Mucosa of stomach (tissue), 1 donor: Measurements from ENCODE around the gene AGTR1.

Source experiments
- H3K27me3 ChIP-seq: one replicate; pipeline ENCODE4 v1.7.0; 2013; ENCODE audit warnings: mild to moderate bottlenecking, low read length; ENCODE audit not compliant: control insufficient read depth, insufficient read depth
- H3K36me3 ChIP-seq: one replicate; pipeline ENCODE4 v1.7.0; 2013; ENCODE audit warnings: low read length; ENCODE audit not compliant: control insufficient read depth, insufficient read depth
- H3K4me1 ChIP-seq: one replicate; pipeline ENCODE4 v1.7.0; 2013; ENCODE audit warnings: mild to moderate bottlenecking, low read length; ENCODE audit not compliant: control insufficient read depth, insufficient read depth
- H3K4me3 ChIP-seq: one replicate; pipeline ENCODE4 v1.7.0; 2013; ENCODE audit warnings: low read length
- H3K9ac ChIP-seq: one replicate; pipeline ENCODE4 v1.7.0; 2013; ENCODE audit warnings: mild to moderate bottlenecking, low read length, moderate library complexity
- H3K9me3 ChIP-seq: one replicate; pipeline ENCODE4 v1.7.0; 2013; ENCODE audit warnings: mild to moderate bottlenecking, low read length, moderate library complexity; ENCODE audit not compliant: control insufficient read depth
- donor health status: Pancreatic carcinoma.

The AGTR1 gene

DNA sequence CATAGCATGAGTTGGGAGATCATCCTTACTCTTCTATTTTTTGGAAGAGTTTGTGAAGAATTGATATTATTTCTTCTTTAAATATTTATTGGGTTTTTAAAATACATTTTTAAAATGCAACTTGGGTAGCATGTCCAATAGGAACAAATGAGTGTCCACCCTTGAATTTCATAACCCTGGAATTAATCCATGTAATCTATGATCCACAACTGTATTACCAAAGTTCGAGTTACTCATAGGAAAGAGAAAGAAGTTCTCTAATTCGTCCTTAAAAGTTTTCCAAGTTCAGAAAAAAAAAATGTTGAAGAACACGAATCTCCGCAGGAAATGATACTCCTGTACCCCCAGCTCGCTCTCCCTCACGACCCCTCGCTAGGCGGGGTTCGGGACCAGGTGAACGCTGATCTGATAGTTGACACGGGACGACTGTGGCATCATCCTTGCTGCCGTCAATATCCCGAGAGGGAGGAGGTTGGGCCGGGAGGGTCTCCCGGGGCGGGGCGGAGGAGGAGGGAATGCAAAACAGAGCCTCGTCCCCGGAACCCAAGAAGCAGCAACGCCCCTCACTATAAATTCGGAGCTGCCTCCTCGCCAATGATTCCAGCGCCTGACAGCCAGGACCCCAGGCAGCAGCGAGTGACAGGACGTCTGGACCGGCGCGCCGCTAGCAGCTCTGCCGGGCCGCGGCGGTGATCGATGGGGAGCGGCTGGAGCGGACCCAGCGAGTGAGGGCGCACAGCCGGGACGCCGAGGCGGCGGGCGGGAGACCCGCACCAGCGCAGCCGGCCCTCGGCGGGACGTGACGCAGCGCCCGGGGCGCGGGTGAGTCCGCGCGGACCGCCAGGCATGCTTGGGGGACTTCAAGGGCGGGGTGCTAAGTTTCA is at the start of gene AGTR1:
Gene AGTR1, plus strand, starts transcription at position 598 of the 884 bp plus-strand sequence. CDS start 43,133 bp downstream, outside the sequence.
- no peaks in the 10 kb centered on the region for H3K36me3 ChIP-seq
- H3K4me1 ChIP-seq, result no peaks in the 10 kb centered on the region
- peaks cover 22% of the 10 kb centered on the region for H3K27me3 ChIP-seq
- no peak within 1 kb of the TSS for H3K4me3 ChIP-seq
- H3K9ac ChIP-seq, result no peak within 1 kb of the TSS
- H3K9me3 ChIP-seq, result no peaks in the 10 kb centered on the region

DNA sequence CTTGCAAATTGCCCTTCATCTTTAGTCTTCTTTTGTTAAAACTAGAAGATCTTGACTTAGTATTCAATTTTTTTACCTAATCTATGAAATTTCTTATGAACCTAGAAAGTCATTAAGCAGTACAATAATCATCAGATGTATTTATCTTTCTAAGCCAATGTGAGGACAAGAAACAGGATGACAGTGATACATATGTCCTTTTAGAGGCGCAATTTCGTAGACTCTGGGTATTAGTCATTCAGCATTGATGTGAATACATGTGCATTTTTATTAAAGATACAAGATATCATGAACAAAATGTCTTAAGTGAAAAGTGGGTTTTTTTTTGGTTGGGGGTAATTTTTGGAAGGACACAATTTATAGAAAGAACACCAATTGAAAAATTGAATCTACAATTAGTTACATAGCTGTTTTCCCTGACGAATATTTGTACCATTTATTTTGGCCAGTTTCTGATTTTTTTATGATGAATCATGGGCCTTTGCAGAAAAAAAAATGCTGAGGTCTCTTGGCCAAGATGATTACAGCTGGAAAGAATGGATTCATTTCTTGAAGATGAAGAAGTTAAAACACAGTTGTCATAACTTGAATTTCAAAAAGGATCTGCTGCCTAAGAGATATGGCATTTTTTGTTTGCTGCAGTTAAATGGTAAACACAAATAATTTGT is 48.9 kb upstream of the AGTR1 start:
- Histone ChIP-seq H3K27me3 (no peaks in the 10 kb centered on the region), H3K4me1 (no peaks in the 10 kb centered on the region), H3K4me3 (no peak overlapping the region), H3K9me3 (no peaks in the 10 kb centered on the region), H3K9ac (no peak overlapping the region), H3K36me3 (no peaks in the 10 kb centered on the region)

- H3K4me3 ChIP-seq, result no peak overlapping the region
- H3K27me3 ChIP-seq, result no peaks in the 10 kb centered on the region
- no peaks in the 10 kb centered on the region for H3K36me3 ChIP-seq
- no peaks in the 10 kb centered on the region for H3K9me3 ChIP-seq
- no peak overlapping the region for H3K9ac ChIP-seq
- H3K4me1 ChIP-seq, result no peaks in the 10 kb centered on the region
These were observed 46.2 kb upstream of the AGTR1 start for GRCh38 chr3:148651549-148651948.

DNA sequence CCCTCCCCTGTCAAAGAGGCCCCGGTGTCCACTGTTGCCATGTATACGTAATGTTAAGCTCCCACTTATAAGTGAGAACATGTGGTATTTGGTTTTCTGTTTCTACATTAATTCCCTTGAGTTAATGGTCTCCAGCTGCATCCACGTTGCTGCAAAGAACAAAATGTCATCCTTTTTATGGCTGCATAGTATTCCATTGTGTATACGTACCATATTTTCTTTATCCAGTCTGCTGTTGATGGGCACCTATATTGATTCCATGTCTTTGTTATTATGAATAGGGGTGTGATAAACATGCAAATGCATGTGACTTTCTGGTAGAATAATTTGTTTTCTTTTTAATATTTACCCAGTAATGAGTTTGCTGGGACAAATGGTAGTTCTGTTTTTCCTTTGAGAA is 43.3 kb upstream of the AGTR1 start:
- H3K9me3 ChIP-seq, result no peaks in the 10 kb centered on the region
- H3K36me3 ChIP-seq, result no peaks in the 10 kb centered on the region
- H3K27me3 ChIP-seq, result no peaks in the 10 kb centered on the region
- no peak overlapping the region for H3K4me3 ChIP-seq
- H3K9ac ChIP-seq, result no peak overlapping the region
- H3K4me1 ChIP-seq, result no peaks in the 10 kb centered on the region

GRCh38 chr3:148657470-148657869 is 40.2 kb upstream of the AGTR1 start:
- Histone ChIP-seq H3K9me3 (no peaks in the 10 kb centered on the region), H3K27me3 (no peaks in the 10 kb centered on the region), H3K36me3 (no peaks in the 10 kb centered on the region), H3K4me3 (no peak overlapping the region), H3K4me1 (no peaks in the 10 kb centered on the region), H3K9ac (no peak overlapping the region)

DNA sequence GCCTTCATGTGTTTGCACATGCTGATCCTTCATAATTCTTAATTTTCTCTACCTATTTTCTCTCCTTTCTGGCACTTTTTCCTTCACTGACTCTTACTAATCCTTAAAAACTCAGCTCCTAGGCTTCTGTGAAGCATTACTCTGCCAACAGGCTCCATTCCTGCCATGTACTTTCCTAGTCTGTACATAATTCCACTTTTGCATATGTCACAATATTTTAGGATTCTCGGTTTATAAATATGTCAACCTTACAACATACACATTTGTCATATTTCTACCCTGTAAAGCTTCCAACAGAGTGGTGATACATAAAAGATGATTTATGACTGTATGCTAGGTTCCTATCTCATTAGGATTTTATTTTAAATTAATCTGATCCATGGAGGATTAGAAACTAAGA is 38.2 kb upstream of the AGTR1 start:
- Histone ChIP-seq H3K36me3 (no peaks in the 10 kb centered on the region), H3K4me1 (no peaks in the 10 kb centered on the region), H3K4me3 (no peak overlapping the region), H3K9me3 (no peaks in the 10 kb centered on the region), H3K9ac (no peak overlapping the region), H3K27me3 (no peaks in the 10 kb centered on the region)

DNA sequence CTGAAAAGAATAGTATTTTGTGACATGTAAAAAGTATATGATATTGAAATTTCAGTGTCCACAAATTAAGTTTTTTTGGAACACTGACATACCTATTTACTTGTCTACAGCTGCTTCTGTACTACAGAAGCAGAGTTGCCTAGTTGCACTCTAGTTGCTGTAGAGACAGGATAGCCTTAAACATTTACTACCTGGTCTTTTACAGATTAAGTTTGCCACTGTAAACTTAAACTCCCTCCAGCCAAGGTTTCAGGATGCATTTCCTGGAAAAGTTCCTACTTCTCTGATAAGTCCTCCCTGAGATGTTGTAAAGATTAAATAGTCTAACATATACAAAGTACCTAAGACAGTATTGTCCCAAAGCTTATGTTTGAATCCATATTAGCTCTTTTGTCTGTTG is 17.4 kb upstream of the AGTR1 start:
- no peaks in the 10 kb centered on the region for H3K4me1 ChIP-seq

GRCh38 chr3:148681080-148681479 is 16.6 kb upstream of the AGTR1 start:
- H3K4me1 ChIP-seq, result no peaks in the 10 kb centered on the region
- H3K9ac ChIP-seq, result no peak overlapping the region
- no peaks in the 10 kb centered on the region for H3K9me3 ChIP-seq
- H3K36me3 ChIP-seq, result no peaks in the 10 kb centered on the region
- H3K27me3 ChIP-seq, result no peaks in the 10 kb centered on the region
- no peak overlapping the region for H3K4me3 ChIP-seq

More for the DNA sequence above, 17.4 kb upstream of the AGTR1 start:
- Histone ChIP-seq H3K27me3 (no peaks in the 10 kb centered on the region), H3K36me3 (no peaks in the 10 kb centered on the region), H3K9me3 (no peaks in the 10 kb centered on the region), H3K4me3 (no peak overlapping the region), H3K9ac (no peak overlapping the region)

GRCh38 chr3:148682997-148683396 is 14.7 kb upstream of the AGTR1 start:
- no peak overlapping the region for H3K9ac ChIP-seq
- no peaks in the 10 kb centered on the region for H3K9me3 ChIP-seq
- no peaks in the 10 kb centered on the region for H3K27me3 ChIP-seq

DNA sequence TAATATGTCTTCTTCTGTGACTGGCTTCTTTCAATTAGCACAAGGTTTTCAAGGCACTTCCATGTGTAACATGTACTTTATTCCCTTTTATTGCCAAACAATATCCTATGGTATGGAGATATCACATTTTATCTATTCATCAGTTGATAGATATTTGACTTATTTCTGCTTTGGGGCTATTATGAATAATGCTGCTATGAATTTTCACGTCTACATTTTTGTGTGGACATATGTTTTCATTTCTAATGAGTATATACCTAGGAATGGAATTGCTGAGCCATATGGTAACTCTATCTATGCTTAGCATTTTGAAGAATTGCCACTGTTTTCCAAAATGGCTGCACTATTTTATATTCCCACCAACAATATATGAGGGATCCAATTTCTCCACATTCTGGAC is 3.6 kb upstream of the AGTR1 start:
- Histone ChIP-seq H3K4me3 (no peak overlapping the region), H3K9ac (no peak overlapping the region), H3K4me1 (no peaks in the 10 kb centered on the region), H3K9me3 (no peaks in the 10 kb centered on the region), H3K27me3 (peaks cover 18% of the 10 kb centered on the region), H3K36me3 (no peaks in the 10 kb centered on the region)

More at GRCh38 chr3:148682997-148683396, 14.7 kb upstream of the AGTR1 start:
- no peak overlapping the region for H3K4me3 ChIP-seq
- no peaks in the 10 kb centered on the region for H3K36me3 ChIP-seq
- H3K4me1 ChIP-seq, result no peaks in the 10 kb centered on the region

DNA sequence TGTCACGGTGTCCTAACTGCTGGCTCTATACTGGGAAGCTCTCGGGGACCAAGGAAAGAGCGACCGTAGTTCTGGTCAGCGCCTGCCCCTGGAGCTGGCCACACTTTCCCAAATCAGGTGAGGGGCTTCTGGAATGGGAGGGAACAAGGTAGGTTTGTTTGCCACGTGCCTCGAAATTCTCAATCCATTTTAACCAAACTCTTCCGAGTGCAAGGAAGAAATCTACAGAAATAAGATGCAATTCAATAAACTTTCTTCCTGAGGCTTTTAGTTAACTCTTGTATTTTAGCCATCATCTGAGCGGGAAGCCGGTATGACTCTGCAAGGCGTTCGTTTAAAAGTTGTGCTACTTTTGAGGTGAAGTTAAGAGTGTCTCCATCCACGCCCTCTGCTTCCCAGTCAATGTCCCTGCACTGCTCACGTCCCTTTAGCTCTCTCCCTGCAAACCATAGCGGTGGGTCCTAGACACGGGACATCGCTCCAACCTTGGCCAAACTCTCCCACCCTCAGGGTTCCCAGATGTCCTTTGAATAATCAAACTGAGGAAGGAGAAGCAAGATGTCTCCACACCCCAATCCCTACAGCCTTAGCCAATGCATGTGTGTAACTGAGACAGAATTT is 597 bp downstream of the AGTR1 start:
- Histone ChIP-seq H3K4me3 (no peak overlapping the region), H3K9ac (no peak overlapping the region), H3K27me3 (peaks cover 22% of the 10 kb centered on the region), H3K36me3 (no peaks in the 10 kb centered on the region), H3K9me3 (no peaks in the 10 kb centered on the region), H3K4me1 (no peaks in the 10 kb centered on the region)

- no peaks in the 10 kb centered on the region for H3K36me3 ChIP-seq
- no peak overlapping the region for H3K4me3 ChIP-seq
- no peaks in the 10 kb centered on the region for H3K4me1 ChIP-seq
- H3K9me3 ChIP-seq, result no peaks in the 10 kb centered on the region
- H3K9ac ChIP-seq, result no peak overlapping the region
- H3K27me3 ChIP-seq, result no peaks in the 10 kb centered on the region
These were observed 7.6 kb downstream of the AGTR1 start for GRCh38 chr3:148705314-148705713.
